WTC11 (cell line): ENCODE measurements around the gene WDR87. TPM values are rescaled to one million over a fixed set of nuclear protein-coding genes. Genes with fewer than 3 reads are reported as not detected.
A peak's percentile ranks its signal among the peaks of the same experiment; 100 is the strongest.

Source experiments
- ATAC-seq: fragments of 200-7000 bp; cut with Tn5 transposase; 2 replicates; pipeline ENCODE4 v1.10.0; 2021; ENCODE audit warnings: mild to moderate bottlenecking, moderate library complexity
- CTCF ChIA-PET: fragments of 300-600 bp; sonication (Branson Sonifier 250); formaldehyde crosslinking; loops from one replicate; lab custom pipeline; 2021; ENCODE audit warnings: antibody characterized with exemption; lab: Charles Lee
- POLR2A ChIA-PET: fragments of 350-600 bp; sonication (Branson Sonifier 250); formaldehyde crosslinking; loops from one replicate; lab custom pipeline; 2021; ENCODE audit warnings: antibody characterized with exemption; lab: Charles Lee
- DNase-seq: peaks from one replicate; pipeline ENCODE4 v3.0.0; 2021; ENCODE audit warnings: low spot score
- H3K27ac Mint-ChIP-seq: 2 replicates; pipeline ENCODE4 v1.8.0; 2021; ENCODE audit warnings: mixed read lengths
- H3K27me3 Mint-ChIP-seq: 2 replicates; pipeline ENCODE4 v1.8.0; 2021; ENCODE audit warnings: low read depth, mild to moderate bottlenecking, moderate library complexity, mixed read lengths
- H3K36me3 Mint-ChIP-seq: 2 replicates; pipeline ENCODE4 v1.8.0; 2021; ENCODE audit warnings: mixed read lengths
- H3K4me1 Mint-ChIP-seq: 2 replicates; pipeline ENCODE4 v1.8.0; 2022; ENCODE audit warnings: mixed read lengths
- H3K4me3 Mint-ChIP-seq: 2 replicates; pipeline ENCODE4 v1.8.0; 2021; ENCODE audit warnings: mild to moderate bottlenecking, moderate library complexity, mixed read lengths
- H3K9me3 Mint-ChIP-seq: 2 replicates; pipeline ENCODE4 v1.8.0; 2021; ENCODE audit warnings: mixed read lengths
- ATF1 ChIP-seq: sonication (generic); formaldehyde crosslinking; IDR thresholded peaks from 2 replicates; pipeline ENCODE4 v1.8.1; 2023; ENCODE audit warnings: mild to moderate bottlenecking, moderate library complexity, missing genetic modification reagents
- CREM ChIP-seq: sonication (generic); formaldehyde crosslinking; IDR thresholded peaks from 2 replicates; pipeline ENCODE4 v1.8.1; 2022; ENCODE audit warnings: mild to moderate bottlenecking, missing genetic modification reagents, moderate library complexity
- EMX1 ChIP-seq: fragments of 250-450 bp; sonication (Bioruptor Pico); IDR thresholded peaks from 2 replicates; pipeline ENCODE4 v1.8.0; 2021; ENCODE audit warnings: mild to moderate bottlenecking
- ESRRA ChIP-seq: sonication (generic); formaldehyde crosslinking; IDR thresholded peaks from 2 replicates; pipeline ENCODE4 v1.8.1; 2022; ENCODE audit warnings: mild to moderate bottlenecking, missing genetic modification reagents, borderline replicate concordance
- ETV6 ChIP-seq: sonication (generic); formaldehyde crosslinking; IDR thresholded peaks from 2 replicates; pipeline ENCODE4 v1.8.1; 2022; ENCODE audit warnings: mild to moderate bottlenecking, missing genetic modification reagents
- FOXK1 ChIP-seq: sonication (generic); formaldehyde crosslinking; IDR thresholded peaks from 2 replicates; pipeline ENCODE4 v1.8.0; 2022; ENCODE audit warnings: mild to moderate bottlenecking, moderate library complexity, missing genetic modification reagents
- GRHL2 ChIP-seq: fragments of 250-450 bp; sonication (Bioruptor Pico); IDR thresholded peaks from 2 replicates; pipeline ENCODE4 v1.8.0; 2022; ENCODE audit warnings: mild to moderate bottlenecking, moderate library complexity; ENCODE audit not compliant: insufficient replicate concordance, severe bottlenecking
- HMGXB4 ChIP-seq: sonication (generic); formaldehyde crosslinking; IDR thresholded peaks from 2 replicates; pipeline ENCODE4 v1.8.1; 2023; ENCODE audit warnings: mild to moderate bottlenecking, moderate library complexity, missing genetic modification reagents
- IRF2 ChIP-seq: sonication (generic); formaldehyde crosslinking; IDR thresholded peaks from 2 replicates; pipeline ENCODE4 v1.8.0; 2022; ENCODE audit warnings: low read depth, missing genetic modification reagents, borderline replicate concordance
- JUN ChIP-seq: sonication (generic); formaldehyde crosslinking; IDR thresholded peaks from 2 replicates; pipeline ENCODE4 v1.8.0; 2023; ENCODE audit warnings: mild to moderate bottlenecking, missing genetic modification reagents
- NR1H2 ChIP-seq: sonication (generic); formaldehyde crosslinking; IDR thresholded peaks from 2 replicates; pipeline ENCODE4 v1.9.0; 2021; ENCODE audit warnings: mild to moderate bottlenecking, moderate library complexity, missing genetic modification reagents
- RELA ChIP-seq: sonication (generic); formaldehyde crosslinking; IDR thresholded peaks from 2 replicates; pipeline ENCODE4 v1.8.1; 2022; ENCODE audit warnings: missing genetic modification reagents, mild to moderate bottlenecking, borderline replicate concordance
- SMAD3 ChIP-seq: sonication (generic); formaldehyde crosslinking; IDR thresholded peaks from 2 replicates; pipeline ENCODE4 v1.8.0; 2022; ENCODE audit warnings: missing genetic modification reagents, mild to moderate bottlenecking, borderline replicate concordance
- SOX15 ChIP-seq: fragments of 250-450 bp; sonication (Bioruptor Pico); IDR thresholded peaks from 2 replicates; pipeline ENCODE4 v1.9.0; 2021; ENCODE audit warnings: mild to moderate bottlenecking
- TCF7 ChIP-seq: sonication (generic); formaldehyde crosslinking; IDR thresholded peaks from 2 replicates; pipeline ENCODE4 v1.8.0; 2022; ENCODE audit warnings: mild to moderate bottlenecking, low read depth, missing genetic modification reagents, moderate library complexity
- TP53 ChIP-seq: sonication (generic); formaldehyde crosslinking; IDR thresholded peaks from 2 replicates; pipeline ENCODE4 v1.8.1; 2023; ENCODE audit warnings: mild to moderate bottlenecking, missing genetic modification reagents
- ZBTB43 ChIP-seq: sonication (generic); formaldehyde crosslinking; IDR thresholded peaks from 2 replicates; pipeline ENCODE4 v1.8.1; 2023; ENCODE audit warnings: mild to moderate bottlenecking, missing genetic modification reagents
- ZNF263 ChIP-seq: sonication (generic); formaldehyde crosslinking; IDR thresholded peaks from 2 replicates; pipeline ENCODE4 v1.8.1; 2022; ENCODE audit warnings: low read depth, mild to moderate bottlenecking, moderate library complexity, missing genetic modification reagents
- ZNF512 ChIP-seq: sonication (generic); formaldehyde crosslinking; IDR thresholded peaks from 2 replicates; pipeline ENCODE4 v1.8.1; 2022; ENCODE audit warnings: missing genetic modification reagents, borderline replicate concordance
- total RNA-seq: library from RNA; stranded (reverse); gene quantifications from 3 replicates; pipeline ENCODE4 v1.2.3, GENCODE V29; 2021
- TF ChIP-seq, protein P1 (sequence below): sonication (generic); formaldehyde crosslinking; IDR thresholded peaks from 2 replicates; pipeline ENCODE4 v1.8.0; 2023; ENCODE audit warnings: missing genetic modification reagents
- TF ChIP-seq, protein P2 (sequence below): sonication (generic); formaldehyde crosslinking; IDR thresholded peaks from 2 replicates; pipeline ENCODE4 v1.8.1; 2023; ENCODE audit warnings: mild to moderate bottlenecking, missing genetic modification reagents, moderate library complexity
- TF ChIP-seq, protein P3 (sequence below): sonication (generic); formaldehyde crosslinking; IDR thresholded peaks from 2 replicates; pipeline ENCODE4 v1.8.1; 2022; ENCODE audit warnings: mild to moderate bottlenecking, missing genetic modification reagents, moderate library complexity, borderline replicate concordance

WDR87 gene
- total RNA-seq, 1 experiment from 2014 or later, result not detected

DNA sequence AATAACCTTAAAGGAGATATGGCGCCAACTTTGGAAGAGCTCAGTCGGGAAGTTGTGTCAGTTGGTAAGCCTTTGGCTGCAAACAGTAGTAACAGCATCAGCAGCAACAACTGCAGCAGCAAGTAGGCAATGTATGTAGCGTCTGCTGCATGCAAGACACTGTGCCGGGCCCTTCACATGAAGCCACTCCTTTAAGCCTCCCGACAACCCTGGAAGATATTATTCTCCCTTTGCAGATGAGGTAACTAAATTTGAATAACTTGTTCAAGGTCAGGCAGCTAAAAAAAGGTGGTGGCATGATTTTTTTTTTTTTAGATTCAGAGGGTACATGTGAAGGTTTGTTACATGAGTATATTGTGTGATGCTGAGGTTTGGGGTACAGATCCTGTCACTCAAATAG, 20.3 kb upstream of the WDR87 start:
- no peaks in the 10 kb centered on the region for H3K27me3 Mint-ChIP-seq
- TF ChIP-seq SMAD3 (no peak), ETV6 (no peak), HMGXB4 (CRISPR knock-in tag) (no peak), FOXK1 (CRISPR knock-in tag) (no peak), NR1H2 (CRISPR knock-in tag) (no peak), CREM (CRISPR knock-in tag) (no peak), RELA (no peak)
- TF ChIP-seq, protein P1, sequence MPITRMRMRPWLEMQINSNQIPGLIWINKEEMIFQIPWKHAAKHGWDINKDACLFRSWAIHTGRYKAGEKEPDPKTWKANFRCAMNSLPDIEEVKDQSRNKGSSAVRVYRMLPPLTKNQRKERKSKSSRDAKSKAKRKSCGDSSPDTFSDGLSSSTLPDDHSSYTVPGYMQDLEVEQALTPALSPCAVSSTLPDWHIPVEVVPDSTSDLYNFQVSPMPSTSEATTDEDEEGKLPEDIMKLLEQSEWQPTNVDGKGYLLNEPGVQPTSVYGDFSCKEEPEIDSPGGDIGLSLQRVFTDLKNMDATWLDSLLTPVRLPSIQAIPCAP, result no peak
- ChIA-PET POLR2A (interaction anchor here (0.6 to 0.7 kb wide), 2 partner anchors 78 to 131 kb away, joined by 4 to 6 read pairs; no protein-coding TSS in a partner anchor), CTCF (interaction anchor here (0.7 to 1.5 kb wide), 3 partner anchors 60 to 156 kb away, joined by 3 to 4 read pairs (median 3); no protein-coding TSS in a partner anchor)
- peaks cover 4% of the 10 kb centered on the region for H3K9me3 Mint-ChIP-seq
- peaks cover 7% of the 10 kb centered on the region for H3K36me3 Mint-ChIP-seq
- DNase-seq (no peak), ATAC-seq (no peak)
- H3K4me1 Mint-ChIP-seq, result peaks cover 48% of the 10 kb centered on the region
- no peak overlapping the region for H3K27ac Mint-ChIP-seq
- H3K4me3 Mint-ChIP-seq, result no peak overlapping the region

DNA sequence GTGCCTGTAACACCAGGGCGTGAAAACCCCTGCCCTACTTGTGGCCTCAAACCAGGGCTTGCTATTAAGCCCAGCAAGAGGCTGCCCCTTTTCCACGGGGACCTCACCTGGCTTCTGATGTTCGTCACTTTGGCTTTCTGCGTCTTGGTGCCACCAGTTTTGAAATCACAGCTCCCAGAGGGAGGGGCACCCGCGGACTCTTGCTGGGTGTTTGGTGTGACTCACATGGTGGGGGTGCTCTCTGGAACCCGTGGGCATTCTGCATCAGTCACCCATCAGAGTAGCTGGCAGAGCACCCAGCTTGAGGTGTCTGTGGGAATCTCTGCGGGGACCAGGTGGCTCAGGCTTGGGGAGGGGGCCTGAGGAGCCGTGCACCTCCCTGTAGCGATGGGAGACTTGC, 19.9 kb upstream of the WDR87 start:
- TF ChIP-seq ZNF263 (CRISPR knock-in tag) (no peak), ESRRA (CRISPR knock-in tag) (no peak), TCF7 (CRISPR knock-in tag) (no peak), IRF2 (CRISPR knock-in tag) (no peak), ATF1 (CRISPR knock-in tag) (no peak), TP53 (CRISPR knock-in tag) (no peak), ZNF512 (CRISPR knock-in tag) (no peak), EMX1 (no peak), GRHL2 (CRISPR knock-in tag) (no peak), SOX15 (CRISPR knock-in tag) (no peak), ZBTB43 (CRISPR knock-in tag) (no peak), FOXK1 (CRISPR knock-in tag) (no peak), ETV6 (no peak), JUN (CRISPR knock-in tag) (no peak)
- TF ChIP-seq, protein P2, sequence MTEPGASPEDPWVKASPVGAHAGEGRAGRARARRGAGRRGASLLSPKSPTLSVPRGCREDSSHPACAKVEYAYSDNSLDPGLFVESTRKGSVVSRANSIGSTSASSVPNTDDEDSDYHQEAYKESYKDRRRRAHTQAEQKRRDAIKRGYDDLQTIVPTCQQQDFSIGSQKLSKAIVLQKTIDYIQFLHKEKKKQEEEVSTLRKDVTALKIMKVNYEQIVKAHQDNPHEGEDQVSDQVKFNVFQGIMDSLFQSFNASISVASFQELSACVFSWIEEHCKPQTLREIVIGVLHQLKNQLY (CRISPR knock-in tag), result no peak
- TF ChIP-seq, protein P3, sequence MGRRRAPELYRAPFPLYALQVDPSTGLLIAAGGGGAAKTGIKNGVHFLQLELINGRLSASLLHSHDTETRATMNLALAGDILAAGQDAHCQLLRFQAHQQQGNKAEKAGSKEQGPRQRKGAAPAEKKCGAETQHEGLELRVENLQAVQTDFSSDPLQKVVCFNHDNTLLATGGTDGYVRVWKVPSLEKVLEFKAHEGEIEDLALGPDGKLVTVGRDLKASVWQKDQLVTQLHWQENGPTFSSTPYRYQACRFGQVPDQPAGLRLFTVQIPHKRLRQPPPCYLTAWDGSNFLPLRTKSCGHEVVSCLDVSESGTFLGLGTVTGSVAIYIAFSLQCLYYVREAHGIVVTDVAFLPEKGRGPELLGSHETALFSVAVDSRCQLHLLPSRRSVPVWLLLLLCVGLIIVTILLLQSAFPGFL, result no peak
- Mint-ChIP-seq H3K4me1 (peaks cover 46% of the 10 kb centered on the region), H3K36me3 (peaks cover 8% of the 10 kb centered on the region), H3K9me3 (peaks cover 4% of the 10 kb centered on the region), H3K4me3 (no peak overlapping the region), H3K27me3 (no peaks in the 10 kb centered on the region), H3K27ac (0 out of 2 replicates have a peak overlapping the region, but pooled peaks have one; percentile 15)
- ATAC-seq (no peak), DNase-seq (no peak)
- POLR2A ChIA-PET, result interaction anchor here (0.6 to 0.7 kb wide), 2 partner anchors 79 to 131 kb away, joined by 4 to 6 read pairs; no protein-coding TSS in a partner anchor
- CTCF ChIA-PET, result interaction anchor here (0.7 to 1.5 kb wide), 2 partner anchors 61 to 155 kb away, joined by 3 to 4 read pairs; no protein-coding TSS in a partner anchor
